HEK293T (cell line): ENCODE data around the gene PPEF2.

ENCODE experiments used
- CTCF ChIA-PET: fragments of 350-600 bp; formaldehyde crosslinking; extraction: SDS; loops from one replicate; lab custom pipeline; 2021; ENCODE audit warnings: antibody characterized with exemption, inconsistent platforms; lab: Yijun Ruan, JAX
- POLR2A ChIA-PET: fragments of 350-600 bp; formaldehyde crosslinking; extraction: SDS; loops from one replicate; lab custom pipeline; 2020; ENCODE audit warnings: antibody characterized with exemption, inconsistent platforms; lab: Yijun Ruan, JAX
- DNase-seq: peaks from one replicate; pipeline ENCODE4 v3.0.0; 2012; ENCODE audit warnings: mixed read lengths; ENCODE audit errors: extremely low spot score
- ARNT ChIP-seq: fragments of 450-650 bp; IDR thresholded peaks from 2 replicates; pipeline ENCODE4 v1.6.1; 2017; ENCODE audit warnings: mild to moderate bottlenecking
- BHLHE40 ChIP-seq: fragments of 450-650 bp; IDR thresholded peaks from 2 replicates; pipeline ENCODE4 v1.6.1; 2016; ENCODE audit warnings: mild to moderate bottlenecking, moderate library complexity, borderline replicate concordance
- CTBP1 ChIP-seq: fragments of 450-650 bp; IDR thresholded peaks from 2 replicates; pipeline ENCODE4 v1.6.1; 2016; ENCODE audit warnings: borderline replicate concordance
- ELF4 ChIP-seq: fragments of 450-650 bp; IDR thresholded peaks from 2 replicates; pipeline ENCODE4 v1.6.1; 2017; ENCODE audit warnings: antibody characterized with exemption
- FOXA1 ChIP-seq: fragments of 450-650 bp; IDR thresholded peaks from 2 replicates; pipeline ENCODE4 v1.6.1; 2016; ENCODE audit warnings: mild to moderate bottlenecking
- FOXK2 ChIP-seq: fragments of 450-650 bp; IDR thresholded peaks from 2 replicates; pipeline ENCODE4 v1.6.1; 2016; ENCODE audit warnings: mild to moderate bottlenecking
- FOXM1 ChIP-seq: fragments of 450-650 bp; IDR thresholded peaks from 2 replicates; pipeline ENCODE4 v1.6.1; 2017; ENCODE audit warnings: mild to moderate bottlenecking, borderline replicate concordance
- HDGF ChIP-seq: fragments of 450-650 bp; IDR thresholded peaks from 2 replicates; pipeline ENCODE4 v1.6.1; 2017; ENCODE audit warnings: antibody characterized with exemption, borderline replicate concordance
- L3MBTL2 ChIP-seq: fragments of 450-650 bp; conservative IDR thresholded peaks from 2 replicates; pipeline ENCODE4 v1.6.1; 2016; ENCODE audit warnings: mild to moderate bottlenecking
- LEF1 ChIP-seq: fragments of 450-650 bp; IDR thresholded peaks from 2 replicates; pipeline ENCODE4 v1.6.1; 2017; ENCODE audit warnings: mild to moderate bottlenecking, borderline replicate concordance
- NFRKB ChIP-seq: fragments of 450-650 bp; IDR thresholded peaks from 2 replicates; pipeline ENCODE4 v1.6.1; 2016; ENCODE audit warnings: mild to moderate bottlenecking, moderate library complexity
- SP1 ChIP-seq: fragments of 450-650 bp; IDR thresholded peaks from 2 replicates; pipeline ENCODE4 v1.6.1; 2017
- SUZ12 ChIP-seq: fragments of 450-650 bp; IDR thresholded peaks from 2 replicates; pipeline ENCODE4 v1.6.1; 2016; ENCODE audit warnings: mild to moderate bottlenecking
- TARDBP ChIP-seq: fragments of 450-650 bp; IDR thresholded peaks from 2 replicates; pipeline ENCODE4 v1.6.1; 2016
- ZNF384 ChIP-seq: fragments of 450-650 bp; IDR thresholded peaks from 2 replicates; pipeline ENCODE4 v1.6.1; 2016
- TF ChIP-seq, protein P1 (sequence below): fragments of 450-650 bp; IDR thresholded peaks from 2 replicates; pipeline ENCODE4 v1.6.1; 2016

Gene PPEF2

DNA sequence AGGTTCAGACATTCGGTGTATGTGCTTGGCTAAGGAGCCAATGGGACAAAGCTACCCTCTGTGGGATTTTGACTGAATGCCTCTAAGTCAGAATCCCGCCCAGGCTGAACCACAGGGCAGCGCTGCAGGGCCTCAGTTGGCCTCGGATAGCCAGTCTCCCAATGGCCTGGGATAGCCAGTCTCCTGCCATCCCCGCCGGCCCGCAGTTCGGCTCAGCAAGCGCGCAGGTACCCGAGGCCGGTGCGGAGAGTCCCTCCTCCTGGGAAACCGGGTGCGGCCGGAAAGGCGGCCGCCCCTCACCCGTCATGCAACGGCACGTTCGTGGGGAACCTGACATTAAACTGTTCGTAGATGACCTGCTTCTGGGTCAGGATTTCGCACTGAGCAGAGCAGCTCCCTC, 16.1 kb downstream of the PPEF2 start:
- CTCF ChIA-PET: interaction anchor here (0.7 kb wide), 1 partner anchor 941 kb away, joined by 4 read pairs; no protein-coding TSS in a partner anchor

DNA sequence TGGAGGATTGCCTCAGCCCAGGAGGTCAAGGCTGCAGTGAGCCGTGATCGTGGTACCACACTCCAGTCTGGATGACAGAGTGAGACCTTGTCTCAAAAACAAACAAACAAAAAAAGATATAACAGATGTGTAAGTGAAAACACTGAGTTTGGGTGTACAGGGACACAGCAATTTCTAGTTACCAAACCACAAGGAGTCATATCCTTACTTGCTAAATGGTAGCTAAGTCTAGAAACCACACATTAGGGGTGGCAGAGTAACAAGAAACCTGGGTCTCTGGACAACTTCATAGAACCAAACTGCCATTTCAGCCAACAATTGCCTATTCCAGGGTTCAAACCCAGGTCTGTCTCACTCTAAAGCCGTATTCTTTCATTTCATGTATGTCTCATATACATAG, 20.8 kb downstream of the PPEF2 start:
- POLR2A ChIA-PET: no interaction called here
- TF ChIP-seq L3MBTL2 (no peak), NFRKB (no peak), HDGF (no peak), SP1 (no peak), SUZ12 (no peak), ZNF384 (no peak), FOXM1 (no peak), ARNT (no peak), ELF4 (no peak), TARDBP (no peak), LEF1 (no peak)
- TF ChIP-seq, protein P1, sequence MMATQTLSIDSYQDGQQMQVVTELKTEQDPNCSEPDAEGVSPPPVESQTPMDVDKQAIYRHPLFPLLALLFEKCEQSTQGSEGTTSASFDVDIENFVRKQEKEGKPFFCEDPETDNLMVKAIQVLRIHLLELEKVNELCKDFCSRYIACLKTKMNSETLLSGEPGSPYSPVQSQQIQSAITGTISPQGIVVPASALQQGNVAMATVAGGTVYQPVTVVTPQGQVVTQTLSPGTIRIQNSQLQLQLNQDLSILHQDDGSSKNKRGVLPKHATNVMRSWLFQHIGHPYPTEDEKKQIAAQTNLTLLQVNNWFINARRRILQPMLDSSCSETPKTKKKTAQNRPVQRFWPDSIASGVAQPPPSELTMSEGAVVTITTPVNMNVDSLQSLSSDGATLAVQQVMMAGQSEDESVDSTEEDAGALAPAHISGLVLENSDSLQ: no peak
- DNase-seq: no peak
- CTCF ChIA-PET: no interaction called here

More for the DNA sequence above, 16.1 kb downstream of the PPEF2 start:
- POLR2A ChIA-PET: no interaction called here
- TF ChIP-seq NFRKB (no peak), FOXM1 (no peak), LEF1 (no peak), ZNF384 (no peak)
- no peak for DNase-seq

DNA sequence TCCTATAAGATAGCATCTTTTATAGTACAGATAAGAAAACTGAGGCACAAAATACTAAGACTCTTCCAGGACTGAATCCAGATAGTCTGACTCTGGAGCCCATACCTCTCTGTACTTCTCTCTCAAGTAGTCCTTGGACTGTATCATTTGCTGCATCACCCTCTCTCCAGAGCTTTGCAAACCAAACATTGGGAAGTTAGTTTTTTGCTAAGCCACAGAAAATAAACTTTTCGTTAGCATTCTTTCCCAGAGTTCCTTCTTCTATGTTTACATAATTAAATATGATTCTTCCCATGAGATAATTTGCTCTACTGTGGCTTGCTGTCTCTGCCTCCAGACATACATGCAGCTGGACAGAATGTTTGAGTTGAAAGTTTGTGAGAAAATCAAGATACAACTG, 22.0 kb downstream of the PPEF2 start:
- ChIA-PET POLR2A (no interaction called here), CTCF (no interaction called here)
- TF ChIP-seq LEF1 (no peak), HDGF (no peak), FOXK2 (no peak), NFRKB (no peak), FOXA1 (no peak), L3MBTL2 (no peak), SP1 (no peak), CTBP1 (no peak), FOXM1 (no peak), SUZ12 (no peak), TARDBP (no peak), BHLHE40 (no peak), ZNF384 (no peak)
- TF ChIP-seq, protein P1: no peak
- no peak for DNase-seq

DNA sequence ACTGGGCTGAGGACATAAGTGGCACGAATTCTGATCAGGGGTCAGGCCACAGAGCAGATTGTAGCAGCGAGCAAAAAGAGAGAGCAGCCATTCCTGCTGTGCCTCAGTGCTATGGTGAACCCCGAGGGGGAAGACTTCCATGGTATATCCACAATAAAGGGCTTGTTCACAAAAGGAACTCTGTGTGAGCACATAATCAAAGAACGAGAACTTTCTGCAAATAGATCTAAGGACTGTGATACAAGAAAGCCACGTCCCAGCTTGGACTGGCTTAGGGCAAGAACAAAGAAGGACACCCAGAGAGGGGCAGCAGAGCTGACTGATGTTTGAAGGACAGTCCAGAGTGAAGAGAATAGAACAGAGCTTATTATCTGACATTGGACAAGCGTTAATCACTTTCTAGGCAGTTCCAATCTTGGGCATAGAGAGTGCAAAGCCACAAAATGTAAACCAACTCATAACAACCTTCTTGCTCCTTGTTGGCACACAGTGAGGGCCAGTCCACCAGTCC, 24.0 kb downstream of the PPEF2 start:
- TF ChIP-seq L3MBTL2 (no peak), FOXA1 (no peak), HDGF (no peak), ARNT (no peak), SP1 (no peak), ELF4 (no peak), LEF1 (no peak), BHLHE40 (no peak), TARDBP (no peak), ZNF384 (no peak), CTBP1 (no peak), FOXM1 (no peak), SUZ12 (no peak), NFRKB (no peak)
- TF ChIP-seq, protein P1: no peak
- CTCF ChIA-PET: no interaction called here
- POLR2A ChIA-PET: no interaction called here
- DNase-seq: no peak

DNA sequence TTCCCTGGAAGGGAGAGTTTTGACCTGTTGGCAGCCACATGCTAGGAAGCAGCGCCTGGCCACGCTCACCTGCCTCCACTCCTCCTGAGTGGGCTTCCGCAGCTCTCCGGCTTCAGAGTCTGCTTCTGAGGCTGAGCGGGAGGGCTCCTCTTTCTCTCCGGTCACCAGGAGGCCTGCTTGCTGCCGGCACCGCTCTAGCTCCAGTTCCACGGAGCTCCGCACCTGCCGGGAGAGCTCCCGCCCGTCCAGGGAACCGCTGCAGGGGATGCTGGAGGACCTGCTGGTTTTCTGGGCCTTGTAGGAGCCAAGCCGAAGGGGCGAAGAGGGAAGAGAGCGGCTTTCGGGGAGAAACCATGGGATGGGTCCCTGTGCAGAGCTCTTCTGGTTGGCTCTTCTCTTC, 26.0 kb downstream of the PPEF2 start:
- ChIA-PET CTCF (interaction anchor here (1.9 kb wide), 1 partner anchor 19 kb away, joined by 5 read pairs; no protein-coding TSS in a partner anchor), POLR2A (no interaction called here)
- DNase-seq: no peak
- no peak for TF ChIP-seq FOXK2
- TF ChIP-seq BHLHE40: no peak
- no peak for TF ChIP-seq ARNT
- TF ChIP-seq NFRKB: no peak
- TF ChIP-seq ELF4: no peak
- TF ChIP-seq ZNF384: no peak
- no peak for TF ChIP-seq FOXM1
- TF ChIP-seq, protein P1: no peak
- TF ChIP-seq FOXA1: no peak
- no peak for TF ChIP-seq LEF1
- no peak for TF ChIP-seq CTBP1
- TF ChIP-seq TARDBP: no peak
- TF ChIP-seq SUZ12: no peak
- no peak for TF ChIP-seq HDGF
- TF ChIP-seq L3MBTL2: no peak
